Activated CD8-positive, alpha-beta T cell treated with anti-CD3 and anti-CD28 coated beads, Interleukin-2, amount 10 ng/mL, durations not matched to agents 7 days and 5 days (primary cell): Measurements from ENCODE around the gene SPNS1. TPM values are rescaled to one million over a fixed set of nuclear protein-coding genes. Genes with fewer than 3 reads are reported as not detected.
"Not testable (repeated sequence)": the region's sequence is repeated elsewhere in the genome, so short reads cannot be mapped to it uniquely, and the experiment has no call there.

Experiments used
- ATAC-seq: fragments of 150-1000 bp; cut with Tn5 transposase; one replicate; pipeline ENCODE4 v1.10.0; 2021; ENCODE audit warnings: moderate library complexity
- CTCF ChIA-PET: fragments of 350-600 bp; sonication (Branson Sonifier 250); formaldehyde crosslinking; loops from one replicate; lab custom pipeline; 2021; ENCODE audit warnings: antibody characterized with exemption; lab: Charles Lee
- POLR2A ChIA-PET: fragments of 350-600 bp; sonication (Branson Sonifier 250); formaldehyde crosslinking; loops from one replicate; lab custom pipeline; 2021; ENCODE audit warnings: antibody characterized with exemption; lab: Charles Lee
- DNase-seq: peaks from one replicate; pipeline ENCODE4 v3.0.0-alpha.2; 2020
- H3K27ac Mint-ChIP-seq: one replicate; pipeline ENCODE4 v1.8.0; 2021; ENCODE audit warnings: mild to moderate bottlenecking, mixed read lengths
- H3K27me3 Mint-ChIP-seq: one replicate; pipeline ENCODE4 v1.8.0; 2021; ENCODE audit warnings: low read depth, mixed read lengths
- H3K36me3 Mint-ChIP-seq: one replicate; pipeline ENCODE4 v1.8.0; 2021; ENCODE audit warnings: low read depth, mixed read lengths
- H3K4me1 Mint-ChIP-seq: one replicate; pipeline ENCODE4 v1.8.0; 2021; ENCODE audit warnings: low read depth, mixed read lengths
- H3K4me3 Mint-ChIP-seq: one replicate; pipeline ENCODE4 v1.8.0; 2021; ENCODE audit warnings: mild to moderate bottlenecking, mixed read lengths
- H3K9me3 Mint-ChIP-seq: one replicate; pipeline ENCODE4 v1.8.0; 2022; ENCODE audit warnings: mixed read lengths; ENCODE audit not compliant: insufficient read depth
- total RNA-seq, 2 experiments: library from RNA; stranded (reverse); gene quantifications; one replicate each; pipeline ENCODE4 v1.2.3, GENCODE V29; 2021

Gene SPNS1
- total RNA-seq, 2 experiments from 2014 or later, result 28.3 to 29.0 TPM

- ATAC-seq (no peak), DNase-seq (no peak)
- Mint-ChIP-seq H3K36me3 (no peaks in the 10 kb centered on the region), H3K27me3 (no peaks in the 10 kb centered on the region), H3K9me3 (no peaks in the 10 kb centered on the region), H3K4me3 (peak overlapping the region; percentile 16), H3K4me1 (peaks cover 34% of the 10 kb centered on the region), H3K27ac (peak overlapping the region; percentile 22)
- ChIA-PET POLR2A (interaction anchor here (0.6 to 1.0 kb wide), 2 partner anchors 8 to 10 kb away, joined by 3 read pairs; partner anchors contain the start of gene RABEP2), CTCF (interaction anchor here (3.1 kb wide), 1 partner anchor 10 kb away, joined by 49 read pairs; no protein-coding TSS in a partner anchor)
Observed at GRCh38 chr16:28935346-28935745, 39.2 kb upstream of the SPNS1 start.

- Mint-ChIP-seq H3K9me3 (no peaks in the 10 kb centered on the region), H3K4me3 (peak overlapping the region; percentile 60), H3K4me1 (peaks cover 26% of the 10 kb centered on the region), H3K27me3 (no peaks in the 10 kb centered on the region), H3K36me3 (no peaks in the 10 kb centered on the region), H3K27ac (peak overlapping the region; percentile 23)
- DNase-seq, result peak; percentile 88
- ATAC-seq, result peak; percentile 99
- ChIA-PET POLR2A (interaction anchor here (0.7 to 1.4 kb wide), 3 partner anchors 11 to 114 kb away, joined by 3 read pairs; partner anchors contain the start of genes ATXN2L and RABEP2), CTCF (interaction anchor here (0.7 to 3.1 kb wide), 5 partner anchors 9 to 56 kb away, joined by 3 to 49 read pairs (median 3); partner anchors contain the start of gene RABEP2)
Observed at GRCh38 chr16:28935924-28936783, 38.4 kb upstream of the SPNS1 start.

GRCh38 chr16:28936784-28937155, 37.8 kb upstream of the SPNS1 start:
- H3K27ac Mint-ChIP-seq, result peak overlapping the region; percentile 20
- no peaks in the 10 kb centered on the region for H3K27me3 Mint-ChIP-seq

GRCh38 chr16:28937222-28937876, 37.2 kb upstream of the SPNS1 start:
- no peaks in the 10 kb centered on the region for H3K36me3 Mint-ChIP-seq
- DNase-seq (no peak), ATAC-seq (no peak)
- ChIA-PET CTCF (interaction anchor here (2.5 to 3.1 kb wide), 2 partner anchors 8 to 11 kb away, joined by 13 to 49 read pairs; partner anchors contain the start of gene RABEP2), POLR2A (no interaction called here)
- no peak overlapping the region for H3K4me3 Mint-ChIP-seq
- H3K9me3 Mint-ChIP-seq, result no peaks in the 10 kb centered on the region
- no peak overlapping the region for H3K27ac Mint-ChIP-seq
- H3K27me3 Mint-ChIP-seq, result no peaks in the 10 kb centered on the region
- H3K4me1 Mint-ChIP-seq, result peaks cover 25% of the 10 kb centered on the region

More at GRCh38 chr16:28936784-28937155, 37.8 kb upstream of the SPNS1 start:
- CTCF ChIA-PET, result interaction anchor here (0.7 to 3.1 kb wide), 5 partner anchors 8 to 56 kb away, joined by 3 to 49 read pairs (median 3); partner anchors contain the start of gene RABEP2
- Mint-ChIP-seq H3K36me3 (no peaks in the 10 kb centered on the region), H3K9me3 (no peaks in the 10 kb centered on the region), H3K4me1 (peaks cover 25% of the 10 kb centered on the region), H3K4me3 (peak overlapping the region; percentile 60)
- DNase-seq (no peak), ATAC-seq (no peak)
- POLR2A ChIA-PET, result interaction anchor here (1.4 kb wide), 1 partner anchor 114 kb away, joined by 3 read pairs; the partner anchor contains the start of gene ATXN2L

- Mint-ChIP-seq H3K9me3 (no peaks in the 10 kb centered on the region), H3K27ac (no peak overlapping the region), H3K27me3 (no peaks in the 10 kb centered on the region)
Observed at GRCh38 chr16:28938721-28939120, 35.9 kb upstream of the SPNS1 start.

GRCh38 chr16:28939825-28940224, 34.8 kb upstream of the SPNS1 start:
- H3K36me3 Mint-ChIP-seq, H3K9me3 Mint-ChIP-seq, H3K27ac Mint-ChIP-seq, DNase-seq, H3K27me3 Mint-ChIP-seq, H3K4me3 Mint-ChIP-seq, ATAC-seq, POLR2A ChIA-PET, CTCF ChIA-PET: not testable (repeated sequence)
- peaks cover 28% of the 10 kb centered on the region for H3K4me1 Mint-ChIP-seq

More at GRCh38 chr16:28938721-28939120, 35.9 kb upstream of the SPNS1 start:
- no peaks in the 10 kb centered on the region for H3K36me3 Mint-ChIP-seq
- DNase-seq, result no peak
- H3K4me1 Mint-ChIP-seq, result peaks cover 26% of the 10 kb centered on the region
- no peak overlapping the region for H3K4me3 Mint-ChIP-seq
- ChIA-PET POLR2A (no interaction called here), CTCF (no interaction called here)
- ATAC-seq, result no peak

GRCh38 chr16:28943281-28943680, 31.3 kb upstream of the SPNS1 start:
- ChIA-PET POLR2A (interaction anchor here (0.6 to 3.1 kb wide), 3 partner anchors 9 to 120 kb away, joined by 3 to 14 read pairs (median 3); partner anchors contain the start of gene ATXN2L), CTCF (interaction anchor here (3.6 to 4.2 kb wide), 2 partner anchors 69 to 97 kb away, joined by 45 to 51 read pairs; partner anchors contain the start of gene TUFM)
- Mint-ChIP-seq H3K36me3 (no peaks in the 10 kb centered on the region), H3K27ac (no peak overlapping the region), H3K4me3 (no peak overlapping the region), H3K9me3 (no peaks in the 10 kb centered on the region), H3K4me1 (peaks cover 22% of the 10 kb centered on the region), H3K27me3 (peaks cover 7% of the 10 kb centered on the region)
- ATAC-seq (no peak), DNase-seq (no peak)

GRCh38 chr16:28946681-28947080, 27.9 kb upstream of the SPNS1 start:
- Mint-ChIP-seq H3K4me3 (no peak overlapping the region), H3K9me3 (no peaks in the 10 kb centered on the region), H3K36me3 (peaks cover 6% of the 10 kb centered on the region), H3K4me1 (peaks cover 31% of the 10 kb centered on the region), H3K27ac (no peak overlapping the region), H3K27me3 (peaks cover 7% of the 10 kb centered on the region)
- CTCF ChIA-PET, result interaction anchor here (0.9 to 3.6 kb wide), 6 partner anchors 10 to 72 kb away, joined by 3 to 45 read pairs (median 3); no protein-coding TSS in a partner anchor
- DNase-seq (no peak), ATAC-seq (no peak)
- POLR2A ChIA-PET, result interaction anchor here (0.6 kb wide), 1 partner anchor 84 kb away, joined by 3 read pairs; no protein-coding TSS in a partner anchor

- POLR2A ChIA-PET, result interaction anchor here (0.6 to 2.1 kb wide), 10 partner anchors 23 to 741 kb away, joined by 3 to 10 read pairs (median 4); partner anchors contain the start of genes ATXN2L, LAT and TUFM
- H3K4me1 Mint-ChIP-seq, result peaks cover 32% of the 10 kb centered on the region
- no peaks in the 10 kb centered on the region for H3K9me3 Mint-ChIP-seq
- H3K36me3 Mint-ChIP-seq, result peaks cover 36% of the 10 kb centered on the region
- H3K27me3 Mint-ChIP-seq, result peaks cover 7% of the 10 kb centered on the region
- H3K27ac Mint-ChIP-seq, result peak within 1 kb of the TSS; percentile 98
- CTCF ChIA-PET, result interaction anchor here (0.6 to 2.1 kb wide), 3 partner anchors 9 to 340 kb away, joined by 3 to 6 read pairs (median 3); no protein-coding TSS in a partner anchor
- H3K4me3 Mint-ChIP-seq, result peak within 1 kb of the TSS; percentile 97
- ATAC-seq, result peak; percentile 98
- DNase-seq, result peak; percentile 100
Observed at GRCh38 chr16:28950648-28951409, 23.7 kb upstream of the SPNS1 start, which contains the start of gene NFATC2IP. NFATC2IP (plus strand) TSS chr16:28950937; CDS start chr16:28951012, 75 bp downstream.

- Mint-ChIP-seq H3K4me1 (peaks cover 30% of the 10 kb centered on the region), H3K36me3 (peaks cover 41% of the 10 kb centered on the region), H3K27ac (peak overlapping the region; percentile 98), H3K4me3 (peak overlapping the region; percentile 97), H3K27me3 (peaks cover 7% of the 10 kb centered on the region), H3K9me3 (no peaks in the 10 kb centered on the region)
- ChIA-PET CTCF (interaction anchor here (2.1 kb wide), 1 partner anchor 22 kb away, joined by 6 read pairs; no protein-coding TSS in a partner anchor), POLR2A (interaction anchor here (0.9 to 2.1 kb wide), 6 partner anchors 22 to 741 kb away, joined by 3 to 10 read pairs (median 3); partner anchors contain the start of genes ATXN2L and LAT)
- DNase-seq, result peak; percentile 55
- no peak for ATAC-seq
Observed at GRCh38 chr16:28951410-28951943, 23.1 kb upstream of the SPNS1 start.
